HepG2 (cell line): ENCODE measurements around the gene THRB. TPM values are rescaled to one million over a fixed set of nuclear protein-coding genes. Genes with fewer than 3 reads are reported as not detected.

Experiments used
- BRD4 ChIP-seq: sonication (generic); formaldehyde crosslinking; IDR thresholded peaks from 2 replicates; pipeline ENCODE4 v1.4.0; 2020; ENCODE audit warnings: missing genetic modification reagents
- DR1 ChIP-seq: sonication (generic); formaldehyde crosslinking; IDR thresholded peaks from 2 replicates; pipeline ENCODE4 v1.8.0; 2021; ENCODE audit warnings: mild to moderate bottlenecking, missing genetic modification reagents, inconsistent platforms
- ESRRA ChIP-seq: sonication (generic); formaldehyde crosslinking; IDR thresholded peaks from 2 replicates; pipeline ENCODE4 v1.5.1; 2020; ENCODE audit warnings: mild to moderate bottlenecking, low read depth, missing genetic modification reagents
- FOXA3 ChIP-seq: IDR thresholded peaks from 2 replicates; pipeline ENCODE4 v1.6.1; 2016; ENCODE audit warnings: missing genetic modification reagents, missing compliant biosample characterization
- HDAC1 ChIP-seq: sonication (generic); formaldehyde crosslinking; IDR thresholded peaks from 2 replicates; pipeline ENCODE4 v1.5.1; 2020; ENCODE audit warnings: mild to moderate bottlenecking, missing genetic modification reagents
- KDM5B ChIP-seq: sonication (generic); formaldehyde crosslinking; IDR thresholded peaks from 2 replicates; pipeline ENCODE4 v1.4.0; 2020; ENCODE audit warnings: missing genetic modification reagents, mild to moderate bottlenecking, borderline replicate concordance
- MED13 ChIP-seq: sonication (generic); formaldehyde crosslinking; IDR thresholded peaks from 2 replicates; pipeline ENCODE4 v1.5.0; 2020; ENCODE audit warnings: missing genetic modification reagents
- PHF8 ChIP-seq: sonication (generic); formaldehyde crosslinking; IDR thresholded peaks from 2 replicates; pipeline ENCODE4 v1.5.0; 2020; ENCODE audit warnings: missing genetic modification reagents
- POLR2G ChIP-seq: fragments of 200-400 bp; formaldehyde crosslinking; IDR thresholded peaks from 2 replicates; pipeline ENCODE4 v1.6.1; 2018; ENCODE audit warnings: mild to moderate bottlenecking, low read depth, low read length, moderate library complexity
- SP5 ChIP-seq: IDR thresholded peaks from 2 replicates; pipeline ENCODE4 v1.6.1; 2016; ENCODE audit warnings: low read depth, borderline replicate concordance
- TARDBP ChIP-seq: sonication (generic); formaldehyde crosslinking; IDR thresholded peaks from 2 replicates; pipeline ENCODE4 v1.8.0; 2022; ENCODE audit warnings: mild to moderate bottlenecking, missing genetic modification reagents
- THAP11 ChIP-seq: IDR thresholded peaks from 2 replicates; pipeline ENCODE4 v1.6.1; 2016; ENCODE audit warnings: missing biosample characterization, missing genetic modification reagents
- ZNF282 ChIP-seq: fragments of 450-650 bp; IDR thresholded peaks from 2 replicates; pipeline ENCODE4 v1.6.1; 2018; ENCODE audit not compliant: partially characterized antibody
- ZNF30 ChIP-seq: sonication (generic); formaldehyde crosslinking; IDR thresholded peaks from 2 replicates; pipeline ENCODE4 v1.5.0; 2020; ENCODE audit warnings: mild to moderate bottlenecking, missing genetic modification reagents
- ZNF44 ChIP-seq: sonication (generic); formaldehyde crosslinking; IDR thresholded peaks from 2 replicates; pipeline ENCODE4 v1.5.1; 2020; ENCODE audit warnings: mild to moderate bottlenecking, missing genetic modification reagents
- ZNF562 ChIP-seq: sonication (generic); formaldehyde crosslinking; IDR thresholded peaks from 2 replicates; pipeline ENCODE4 v1.8.0; 2022; ENCODE audit warnings: missing genetic modification reagents, borderline replicate concordance
- ZNF605 ChIP-seq: sonication (generic); formaldehyde crosslinking; IDR thresholded peaks from 2 replicates; pipeline ENCODE4 v1.8.0; 2022; ENCODE audit warnings: mild to moderate bottlenecking, missing genetic modification reagents
- polyA plus RNA-seq, 8 experiments: library from polyadenylated mRNA; depleted of rRNA in 3 of 8; stranded (reverse) in 7 of 8; unstranded in 1 of 8; fragments of >200 nt; fragmentation: Illumina TruSeq in 4 of 8; extraction: Trizol in 4 of 8; gene quantifications; 2 replicates each; pipeline versions ENCODE4 v1.2.1 to v1.2.3, GENCODE V29; 2011 to 2016; ENCODE audit warnings: low read depth in 4 of 8, missing spikeins in 1 of 8, mixed read lengths in 1 of 8; ENCODE audit not compliant: insufficient read depth in 1 of 8
- total RNA-seq, 5 experiments: library from RNA; depleted of rRNA; stranded (reverse); fragments of >200 nt; fragmentation: Illumina TruSeq; extraction: Trizol; gene quantifications; 2 replicates each; pipeline ENCODE4 v1.2.3, GENCODE V29; 2016; ENCODE audit warnings: low read depth in 1 of 5
- TF ChIP-seq, protein P1 (sequence below): sonication (generic); formaldehyde crosslinking; IDR thresholded peaks from 2 replicates; pipeline ENCODE4 v1.5.1; 2020; ENCODE audit warnings: missing genetic modification reagents, mild to moderate bottlenecking, borderline replicate concordance
- TF ChIP-seq, protein P2 (sequence below): conservative IDR thresholded peaks from 2 replicates; pipeline ENCODE4 v1.6.1; 2018; ENCODE audit warnings: missing genetic modification reagents
- TF ChIP-seq, protein P3 (sequence below): sonication (generic); formaldehyde crosslinking; conservative IDR thresholded peaks from 2 replicates; pipeline ENCODE4 v1.8.0; 2022; ENCODE audit warnings: mild to moderate bottlenecking, moderate library complexity, missing genetic modification reagents
- TF ChIP-seq, protein P4 (sequence below): sonication (generic); formaldehyde crosslinking; IDR thresholded peaks from 2 replicates; pipeline ENCODE4 v1.5.0; 2020; ENCODE audit warnings: mild to moderate bottlenecking, missing genetic modification reagents

The THRB gene
- total and polyA plus RNA-seq, 2 of the 13 experiments (the other 11 are each of a cell fraction or from before 2014, with no cell fraction given), result 4.7 to 22.7 TPM

DNA sequence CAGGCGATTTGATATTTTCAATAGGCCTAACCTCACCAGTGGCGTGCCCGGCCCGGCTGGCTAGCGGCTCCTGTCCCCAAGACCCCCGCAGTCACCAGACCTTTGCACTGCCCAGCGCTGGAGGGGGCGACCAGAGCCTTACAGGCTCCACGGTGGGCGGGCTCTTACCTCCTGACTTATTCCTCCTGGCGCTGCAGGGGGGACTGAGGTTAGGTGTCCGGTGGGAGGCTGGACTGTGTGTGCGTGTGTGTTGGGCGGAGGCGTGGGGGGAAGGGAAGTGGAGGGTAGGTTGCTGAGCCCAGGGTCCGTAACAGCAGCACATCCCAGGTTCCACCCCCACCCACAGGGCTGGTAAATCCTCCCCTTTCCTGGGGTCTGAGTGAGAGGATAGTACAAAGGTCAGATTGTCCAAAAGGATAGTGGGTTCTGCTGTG, 27.5 kb upstream of the THRB start (continued):
- TF ChIP-seq ZNF44 (CRISPR knock-in tag), result peak; percentile 80; the same call in 1 of the 2 replicates
- no peak for TF ChIP-seq ZNF30 (CRISPR knock-in tag)
- 0 out of 2 replicates have a peak, but pooled peaks have one; percentile 2 for TF ChIP-seq THAP11
- peak; percentile 56; the same call in 1 of the 2 replicates for TF ChIP-seq ZNF605 (CRISPR knock-in tag)
- TF ChIP-seq, protein P1, sequence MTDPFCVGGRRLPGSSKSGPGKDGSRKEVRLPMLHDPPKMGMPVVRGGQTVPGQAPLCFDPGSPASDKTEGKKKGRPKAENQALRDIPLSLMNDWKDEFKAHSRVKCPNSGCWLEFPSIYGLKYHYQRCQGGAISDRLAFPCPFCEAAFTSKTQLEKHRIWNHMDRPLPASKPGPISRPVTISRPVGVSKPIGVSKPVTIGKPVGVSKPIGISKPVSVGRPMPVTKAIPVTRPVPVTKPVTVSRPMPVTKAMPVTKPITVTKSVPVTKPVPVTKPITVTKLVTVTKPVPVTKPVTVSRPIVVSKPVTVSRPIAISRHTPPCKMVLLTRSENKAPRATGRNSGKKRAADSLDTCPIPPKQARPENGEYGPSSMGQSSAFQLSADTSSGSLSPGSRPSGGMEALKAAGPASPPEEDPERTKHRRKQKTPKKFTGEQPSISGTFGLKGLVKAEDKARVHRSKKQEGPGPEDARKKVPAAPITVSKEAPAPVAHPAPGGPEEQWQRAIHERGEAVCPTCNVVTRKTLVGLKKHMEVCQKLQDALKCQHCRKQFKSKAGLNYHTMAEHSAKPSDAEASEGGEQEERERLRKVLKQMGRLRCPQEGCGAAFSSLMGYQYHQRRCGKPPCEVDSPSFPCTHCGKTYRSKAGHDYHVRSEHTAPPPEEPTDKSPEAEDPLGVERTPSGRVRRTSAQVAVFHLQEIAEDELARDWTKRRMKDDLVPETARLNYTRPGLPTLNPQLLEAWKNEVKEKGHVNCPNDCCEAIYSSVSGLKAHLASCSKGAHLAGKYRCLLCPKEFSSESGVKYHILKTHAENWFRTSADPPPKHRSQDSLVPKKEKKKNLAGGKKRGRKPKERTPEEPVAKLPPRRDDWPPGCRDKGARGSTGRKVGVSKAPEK (CRISPR knock-in tag), result 0 out of 2 replicates have a peak, but pooled peaks have one; percentile 85
- TF ChIP-seq, protein P2, sequence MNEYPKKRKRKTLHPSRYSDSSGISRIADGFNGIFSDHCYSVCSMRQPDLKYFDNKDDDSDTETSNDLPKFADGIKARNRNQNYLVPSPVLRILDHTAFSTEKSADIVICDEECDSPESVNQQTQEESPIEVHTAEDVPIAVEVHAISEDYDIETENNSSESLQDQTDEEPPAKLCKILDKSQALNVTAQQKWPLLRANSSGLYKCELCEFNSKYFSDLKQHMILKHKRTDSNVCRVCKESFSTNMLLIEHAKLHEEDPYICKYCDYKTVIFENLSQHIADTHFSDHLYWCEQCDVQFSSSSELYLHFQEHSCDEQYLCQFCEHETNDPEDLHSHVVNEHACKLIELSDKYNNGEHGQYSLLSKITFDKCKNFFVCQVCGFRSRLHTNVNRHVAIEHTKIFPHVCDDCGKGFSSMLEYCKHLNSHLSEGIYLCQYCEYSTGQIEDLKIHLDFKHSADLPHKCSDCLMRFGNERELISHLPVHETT (CRISPR knock-in tag), result 0 out of 2 replicates have a peak, but pooled peaks have one; percentile 27
- no peak for TF ChIP-seq KDM5B (CRISPR knock-in tag)
- peak; percentile 65 for TF ChIP-seq DR1
- no peak; the same call in none of the 2 replicates for TF ChIP-seq BRD4
- TF ChIP-seq, protein P3, sequence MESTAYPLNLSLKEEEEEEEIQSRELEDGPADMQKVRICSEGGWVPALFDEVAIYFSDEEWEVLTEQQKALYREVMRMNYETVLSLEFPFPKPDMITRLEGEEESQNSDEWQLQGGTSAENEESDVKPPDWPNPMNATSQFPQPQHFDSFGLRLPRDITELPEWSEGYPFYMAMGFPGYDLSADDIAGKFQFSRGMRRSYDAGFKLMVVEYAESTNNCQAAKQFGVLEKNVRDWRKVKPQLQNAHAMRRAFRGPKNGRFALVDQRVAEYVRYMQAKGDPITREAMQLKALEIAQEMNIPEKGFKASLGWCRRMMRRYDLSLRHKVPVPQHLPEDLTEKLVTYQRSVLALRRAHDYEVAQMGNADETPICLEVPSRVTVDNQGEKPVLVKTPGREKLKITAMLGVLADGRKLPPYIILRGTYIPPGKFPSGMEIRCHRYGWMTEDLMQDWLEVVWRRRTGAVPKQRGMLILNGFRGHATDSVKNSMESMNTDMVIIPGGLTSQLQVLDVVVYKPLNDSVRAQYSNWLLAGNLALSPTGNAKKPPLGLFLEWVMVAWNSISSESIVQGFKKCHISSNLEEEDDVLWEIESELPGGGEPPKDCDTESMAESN (CRISPR knock-in tag), result 0 out of 2 replicates have a peak, but pooled peaks have one; percentile 8
- TF ChIP-seq HDAC1 (CRISPR knock-in tag), result peak; percentile 74; the same call in 1 of the 2 replicates
- peak; percentile 36; the same call in 1 of the 2 replicates for TF ChIP-seq TARDBP (CRISPR knock-in tag)
- TF ChIP-seq MED13 (CRISPR knock-in tag), result peak; percentile 32
- TF ChIP-seq, protein P4, sequence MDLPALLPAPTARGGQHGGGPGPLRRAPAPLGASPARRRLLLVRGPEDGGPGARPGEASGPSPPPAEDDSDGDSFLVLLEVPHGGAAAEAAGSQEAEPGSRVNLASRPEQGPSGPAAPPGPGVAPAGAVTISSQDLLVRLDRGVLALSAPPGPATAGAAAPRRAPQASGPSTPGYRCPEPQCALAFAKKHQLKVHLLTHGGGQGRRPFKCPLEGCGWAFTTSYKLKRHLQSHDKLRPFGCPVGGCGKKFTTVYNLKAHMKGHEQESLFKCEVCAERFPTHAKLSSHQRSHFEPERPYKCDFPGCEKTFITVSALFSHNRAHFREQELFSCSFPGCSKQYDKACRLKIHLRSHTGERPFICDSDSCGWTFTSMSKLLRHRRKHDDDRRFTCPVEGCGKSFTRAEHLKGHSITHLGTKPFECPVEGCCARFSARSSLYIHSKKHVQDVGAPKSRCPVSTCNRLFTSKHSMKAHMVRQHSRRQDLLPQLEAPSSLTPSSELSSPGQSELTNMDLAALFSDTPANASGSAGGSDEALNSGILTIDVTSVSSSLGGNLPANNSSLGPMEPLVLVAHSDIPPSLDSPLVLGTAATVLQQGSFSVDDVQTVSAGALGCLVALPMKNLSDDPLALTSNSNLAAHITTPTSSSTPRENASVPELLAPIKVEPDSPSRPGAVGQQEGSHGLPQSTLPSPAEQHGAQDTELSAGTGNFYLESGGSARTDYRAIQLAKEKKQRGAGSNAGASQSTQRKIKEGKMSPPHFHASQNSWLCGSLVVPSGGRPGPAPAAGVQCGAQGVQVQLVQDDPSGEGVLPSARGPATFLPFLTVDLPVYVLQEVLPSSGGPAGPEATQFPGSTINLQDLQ (CRISPR knock-in tag), result 0 out of 2 replicates have a peak, but pooled peaks have one; percentile 55
- no peak; the same call in 1 of the 2 replicates for TF ChIP-seq FOXA3
- no peak for TF ChIP-seq ZNF562 (CRISPR knock-in tag)
- TF ChIP-seq ZNF282, result no peak
- TF ChIP-seq ESRRA (CRISPR knock-in tag), result peak; percentile 72; the same call in 1 of the 2 replicates
- TF ChIP-seq PHF8 (CRISPR knock-in tag), result peak; percentile 32; the same call in 1 of the 2 replicates
- peak; percentile 75 for TF ChIP-seq POLR2G
- TF ChIP-seq SP5, result peak; percentile 68; the same call in 1 of the 2 replicates
